HG03103 (cell line): ENCODE data around the gene HGS.

Experiments
- ATAC-seq: cut with Tn5 transposase; IDR thresholded peaks from one replicate; pipeline ENCODE4 v1.9.1; 2021; ENCODE audit warnings: low read depth; ENCODE audit not compliant: unreplicated experiment

Gene HGS

GRCh38 chr17:81703747-81704654, 20.2 kb downstream of the HGS start:
- no peak for ATAC-seq

DNA sequence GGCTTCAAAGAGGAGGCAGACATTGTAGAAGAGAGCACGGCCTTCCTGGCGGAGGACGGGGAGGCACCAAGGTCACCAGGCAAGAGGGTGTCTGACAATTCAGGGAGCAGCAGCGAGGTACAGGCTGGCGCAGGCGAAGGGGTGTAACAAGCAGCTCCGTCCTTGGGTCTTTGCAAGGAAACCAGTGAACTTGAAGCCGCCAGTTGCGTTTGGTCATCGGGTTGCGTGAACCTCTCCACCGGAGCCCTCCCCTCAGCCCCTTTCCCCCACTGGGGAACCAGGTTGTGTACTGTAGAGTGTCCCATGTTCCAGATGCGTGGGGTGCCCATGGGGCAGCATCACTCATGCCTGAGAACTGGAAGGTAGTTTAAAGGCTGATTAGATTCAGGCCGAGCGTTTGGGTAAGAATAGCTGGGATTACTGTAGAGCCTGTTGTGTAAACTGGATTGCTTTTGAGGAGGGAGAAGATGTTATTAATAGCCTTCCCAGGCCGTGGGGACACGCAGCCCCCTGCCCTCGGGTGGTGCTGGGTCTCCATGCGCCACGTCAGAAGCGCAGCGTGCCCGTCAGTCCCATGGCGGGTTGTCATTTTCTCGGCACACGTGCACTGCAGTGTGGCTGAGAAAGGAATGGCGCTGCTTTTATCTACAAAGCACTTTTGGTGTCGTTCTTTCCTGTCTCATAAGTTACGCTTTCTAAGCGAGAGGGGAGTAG, 21.9 kb downstream of the HGS start:
- no peak for ATAC-seq

GRCh38 chr17:81706232-81706611, 22.4 kb downstream of the HGS start:
- ATAC-seq, result no peak

DNA sequence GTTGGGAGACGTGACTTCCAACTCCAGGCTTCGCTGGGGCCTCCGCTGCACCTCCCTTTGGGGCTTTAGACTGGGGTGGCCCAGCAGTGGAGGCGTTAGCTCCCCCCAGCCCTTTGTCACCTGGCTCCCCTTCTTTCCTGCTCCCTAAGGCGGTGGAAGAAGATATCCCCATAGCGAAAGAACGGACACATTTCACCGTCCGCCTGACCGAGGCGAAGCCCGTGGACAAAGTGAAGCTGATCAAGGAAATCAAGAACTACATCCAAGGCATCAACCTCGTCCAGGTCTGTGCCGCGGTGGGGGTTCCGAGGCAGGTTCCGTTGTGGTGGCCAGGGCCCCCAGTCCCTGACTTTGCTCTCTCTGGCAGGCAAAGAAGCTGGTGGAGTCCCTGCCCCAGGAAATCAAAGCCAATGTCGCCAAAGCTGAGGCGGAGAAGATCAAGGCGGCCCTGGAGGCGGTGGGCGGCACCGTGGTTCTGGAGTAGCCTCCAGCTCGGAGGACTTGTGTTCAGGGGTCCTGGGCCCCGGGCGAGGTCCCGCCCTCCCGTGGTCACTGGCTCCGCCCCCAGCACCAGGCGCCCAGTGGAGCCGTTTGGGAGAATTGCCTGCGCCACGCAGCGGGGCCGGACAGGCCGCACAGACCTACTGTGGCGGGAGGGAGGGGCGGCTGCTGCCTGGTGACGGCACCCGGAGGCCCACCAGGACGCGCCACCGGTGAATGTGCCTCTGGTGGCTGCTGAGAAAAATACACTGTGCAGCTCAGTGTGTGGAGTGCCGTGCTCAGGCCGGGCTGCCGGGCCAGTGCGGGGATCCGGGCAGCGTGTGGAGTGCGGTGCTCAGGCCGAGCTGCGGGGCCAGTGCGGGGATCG, 23.2 kb downstream of the HGS start:
- ATAC-seq, result no peak

DNA sequence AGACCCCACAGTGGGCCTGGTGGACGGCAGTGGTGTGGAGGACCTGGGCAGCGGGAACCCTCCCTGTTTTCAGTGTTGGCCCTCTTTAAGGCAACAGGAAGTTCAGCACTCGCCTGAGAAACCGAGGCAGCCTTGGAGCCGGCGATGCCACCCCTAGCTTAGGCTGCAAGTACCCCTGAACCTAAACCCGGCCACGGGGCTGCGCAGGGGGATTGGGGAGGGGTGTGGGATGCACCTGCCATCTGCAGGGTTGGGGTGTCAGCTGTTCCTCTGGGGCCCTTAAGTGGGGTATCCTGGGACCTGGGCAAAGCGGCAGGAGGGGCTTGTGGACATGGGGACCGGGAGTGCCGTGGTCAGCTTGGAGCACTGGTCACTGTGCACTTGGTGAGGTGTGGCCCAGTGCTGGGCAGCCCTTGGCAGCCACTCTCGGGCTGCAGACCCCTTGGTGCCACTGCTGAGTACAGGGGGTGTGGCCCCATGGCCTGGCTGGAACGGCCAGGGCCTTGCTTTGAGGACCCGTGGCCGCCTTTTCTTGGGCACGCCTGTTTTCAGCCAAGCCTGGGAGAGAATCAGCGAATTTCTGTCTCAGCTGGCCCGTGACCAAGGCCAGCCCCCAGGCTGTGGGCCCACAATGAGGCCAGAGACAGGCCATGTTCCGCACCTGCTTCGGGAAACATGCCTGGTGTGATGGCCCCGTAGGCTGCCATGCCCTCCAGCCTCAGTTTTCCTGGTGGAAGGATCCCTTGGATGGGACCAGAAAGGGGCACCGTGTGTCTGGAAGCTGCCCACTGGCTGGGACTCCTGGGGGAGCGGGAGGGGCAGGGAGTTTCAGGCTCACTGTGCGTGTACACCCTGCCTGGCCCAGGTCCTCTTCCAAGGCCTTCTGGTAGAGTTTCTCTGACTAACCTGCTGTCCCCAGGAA, 24.2 kb downstream of the HGS start:
- no peak for ATAC-seq

DNA sequence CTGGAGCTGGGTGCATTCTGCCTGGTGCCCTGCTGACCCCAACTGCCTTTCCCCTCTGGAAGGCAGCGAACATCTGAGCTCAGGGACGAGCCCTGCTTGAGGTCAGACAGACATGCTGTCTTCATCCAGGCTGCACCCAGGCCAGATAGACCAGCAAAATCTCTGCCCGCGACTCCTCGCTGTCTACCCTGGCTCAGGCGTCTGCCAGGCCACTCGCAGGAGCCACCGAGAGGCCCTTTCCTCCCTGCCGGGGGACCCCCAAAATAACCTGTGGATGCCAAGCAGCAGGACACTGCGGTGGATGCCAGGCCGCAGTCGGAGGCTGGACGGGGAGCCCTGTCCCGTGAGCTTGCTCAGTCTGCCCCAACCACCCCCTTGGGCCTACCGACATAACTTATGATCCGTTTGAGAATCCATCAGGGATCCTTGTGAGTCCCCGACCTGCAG, 25.0 kb downstream of the HGS start:
- ATAC-seq, result no peak

DNA sequence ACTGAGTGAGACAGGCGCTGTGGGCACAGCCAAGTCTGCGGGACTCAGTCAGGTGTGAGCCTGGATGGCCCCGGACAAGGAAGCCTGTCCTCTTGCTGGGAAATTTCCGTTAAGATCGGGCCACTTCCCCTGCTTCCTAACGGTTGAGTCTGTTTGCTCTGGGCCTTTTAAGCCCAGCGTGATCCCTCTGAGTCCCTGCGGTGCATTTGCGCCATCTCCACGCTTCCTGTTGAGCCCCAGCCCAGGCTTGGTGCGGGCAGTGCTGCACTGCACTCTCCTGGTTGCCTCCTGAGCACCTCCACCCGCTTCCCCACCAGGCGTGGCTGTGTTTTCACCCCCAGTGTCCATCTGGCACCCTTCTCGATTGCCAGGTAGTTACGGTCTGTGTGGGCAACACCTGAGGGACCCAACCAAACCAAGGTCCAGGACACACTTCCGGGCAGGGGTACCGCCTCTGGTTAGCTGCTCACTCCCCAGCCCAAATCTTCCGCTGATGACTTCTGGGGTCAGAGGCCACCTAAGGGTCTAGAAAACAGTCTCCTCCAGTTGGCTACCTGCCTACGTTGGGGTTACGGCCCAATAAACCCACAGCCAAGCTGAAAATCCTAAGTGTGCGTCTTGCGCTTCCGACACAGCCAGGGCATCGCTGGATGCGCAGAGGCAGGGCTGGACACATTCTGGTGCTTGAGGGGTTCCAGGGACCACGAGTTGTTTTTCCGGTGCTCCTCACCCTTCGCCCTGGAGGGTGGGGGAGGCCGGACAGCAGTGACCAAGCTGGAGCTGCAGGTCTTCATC, 26.9 kb downstream of the HGS start:
- no peak for ATAC-seq

DNA sequence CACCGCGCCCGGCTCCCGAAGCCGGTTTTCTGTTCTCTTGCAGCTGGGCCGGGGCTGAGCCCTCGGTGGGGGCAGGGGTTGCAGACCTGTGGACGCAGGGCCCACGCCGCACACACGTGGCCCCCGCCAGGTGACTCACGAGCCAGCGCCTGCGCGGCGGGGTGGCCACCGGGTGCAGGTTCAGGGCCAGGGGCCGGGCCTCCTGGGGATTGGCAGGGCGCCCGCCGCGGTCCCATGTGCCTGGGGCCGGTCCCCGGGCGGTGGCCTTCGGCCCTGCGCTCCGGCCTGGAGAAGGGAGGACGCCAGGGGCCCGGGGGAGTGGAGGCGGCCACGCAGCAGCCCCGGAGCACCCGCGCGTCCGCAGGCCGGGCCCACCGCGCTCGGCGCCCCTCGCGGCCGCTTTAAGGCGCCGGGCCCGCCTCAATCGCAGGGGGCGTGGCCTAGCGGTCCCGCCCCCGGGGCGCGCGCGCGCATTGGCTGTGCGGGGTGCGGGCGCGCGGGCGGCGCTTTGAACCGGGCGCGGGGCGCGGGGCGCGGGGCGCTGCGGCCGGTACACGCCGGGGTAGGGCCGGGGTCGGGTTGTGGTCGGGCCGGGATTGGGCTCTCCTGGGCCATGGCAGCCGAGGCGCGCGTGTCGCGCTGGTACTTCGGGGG, 28.1 kb downstream of the HGS start, which contains the start of gene SLC25A10:
TSS of gene SLC25A10 (plus strand) at position 471 of the 654 bp plus-strand sequence. CDS start at position 614, 143 bp downstream.
- peak; percentile 60 for ATAC-seq

- no peak for ATAC-seq
These were observed 28.7 kb downstream of the HGS start for GRCh38 chr17:81712468-81713003.

- no peak for ATAC-seq
These were observed 29.3 kb downstream of the HGS start for GRCh38 chr17:81713004-81713555.

DNA sequence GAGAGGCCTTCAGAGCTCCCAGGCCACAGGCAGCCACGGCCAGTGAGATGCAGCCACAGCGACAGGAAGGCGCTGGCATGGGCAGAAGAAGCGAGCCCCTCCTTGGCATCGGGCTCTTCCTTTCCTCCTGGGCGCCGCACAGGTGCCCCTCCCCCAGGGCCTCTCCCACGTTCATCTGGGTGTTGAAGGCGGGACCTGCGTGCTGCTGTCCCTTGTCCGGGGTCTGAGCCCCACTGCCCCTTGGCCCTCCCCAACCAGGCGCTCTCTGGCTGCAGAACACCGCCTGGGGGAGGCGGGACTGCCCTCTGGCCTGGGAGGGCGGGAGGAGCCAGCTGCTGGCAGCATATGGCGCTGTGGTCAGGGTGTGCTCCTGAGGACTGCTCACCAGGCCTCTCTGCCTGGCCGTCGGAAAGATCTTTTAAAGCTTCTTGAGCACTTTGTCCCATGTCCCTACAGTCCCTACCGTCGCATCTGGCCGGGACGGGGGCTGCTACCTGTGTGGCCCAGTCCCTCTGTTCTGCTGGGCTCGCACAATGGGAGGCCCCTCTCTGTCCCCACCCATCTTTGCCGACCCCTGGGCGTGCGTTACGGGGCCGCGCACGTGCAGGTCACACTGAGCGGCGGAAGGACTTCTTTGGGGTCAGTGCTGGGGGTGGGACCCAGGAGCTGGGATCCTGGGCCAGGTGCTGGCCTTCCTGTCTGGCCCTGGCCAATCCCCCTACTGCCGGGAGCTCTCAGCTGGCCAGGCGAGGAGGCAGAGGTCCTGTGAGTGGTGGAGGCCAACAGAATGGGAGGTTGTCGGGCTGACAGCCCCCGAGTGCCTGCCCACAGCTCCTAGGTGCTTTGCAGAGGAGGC, 30.0 kb downstream of the HGS start:
- ATAC-seq, result no peak

- ATAC-seq, result no peak
These were observed 30.7 kb downstream of the HGS start for GRCh38 chr17:81714412-81715106.

DNA sequence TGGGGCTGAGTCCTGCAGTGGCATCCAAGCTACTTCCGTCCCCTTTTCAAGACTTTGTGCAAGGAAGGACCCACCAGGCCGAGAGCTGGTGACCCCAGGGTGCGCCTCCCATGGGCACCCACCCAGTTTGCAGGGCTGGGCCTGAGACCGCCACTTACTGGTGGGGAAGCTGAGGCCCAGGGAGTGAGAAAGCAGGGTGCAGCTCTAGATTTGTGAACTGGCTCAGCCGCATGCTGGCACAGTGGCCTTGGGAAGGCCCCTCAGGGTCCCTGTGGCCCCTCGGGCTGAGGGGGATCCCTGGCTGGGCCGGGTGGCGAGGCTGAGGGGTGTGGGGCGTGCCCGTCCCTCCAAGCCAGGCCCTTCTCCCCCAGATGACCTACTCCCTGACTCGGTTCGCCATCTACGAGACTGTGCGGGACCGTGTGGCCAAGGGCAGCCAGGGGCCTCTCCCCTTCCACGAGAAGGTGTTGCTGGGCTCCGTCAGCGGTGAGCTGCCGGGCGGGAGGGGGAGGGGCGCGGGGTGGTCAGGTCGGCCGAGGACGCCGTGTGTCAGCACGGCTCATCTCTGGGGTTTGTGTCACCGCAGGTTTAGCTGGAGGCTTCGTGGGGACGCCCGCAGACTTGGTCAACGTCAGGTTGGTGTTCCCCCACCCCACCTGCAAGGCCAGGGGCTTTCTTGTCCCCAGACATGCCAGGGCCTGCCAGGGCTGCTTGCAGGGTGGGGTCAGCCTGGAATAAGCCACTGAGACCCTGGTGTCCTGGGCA, 31.5 kb downstream of the HGS start:
- no peak for ATAC-seq

DNA sequence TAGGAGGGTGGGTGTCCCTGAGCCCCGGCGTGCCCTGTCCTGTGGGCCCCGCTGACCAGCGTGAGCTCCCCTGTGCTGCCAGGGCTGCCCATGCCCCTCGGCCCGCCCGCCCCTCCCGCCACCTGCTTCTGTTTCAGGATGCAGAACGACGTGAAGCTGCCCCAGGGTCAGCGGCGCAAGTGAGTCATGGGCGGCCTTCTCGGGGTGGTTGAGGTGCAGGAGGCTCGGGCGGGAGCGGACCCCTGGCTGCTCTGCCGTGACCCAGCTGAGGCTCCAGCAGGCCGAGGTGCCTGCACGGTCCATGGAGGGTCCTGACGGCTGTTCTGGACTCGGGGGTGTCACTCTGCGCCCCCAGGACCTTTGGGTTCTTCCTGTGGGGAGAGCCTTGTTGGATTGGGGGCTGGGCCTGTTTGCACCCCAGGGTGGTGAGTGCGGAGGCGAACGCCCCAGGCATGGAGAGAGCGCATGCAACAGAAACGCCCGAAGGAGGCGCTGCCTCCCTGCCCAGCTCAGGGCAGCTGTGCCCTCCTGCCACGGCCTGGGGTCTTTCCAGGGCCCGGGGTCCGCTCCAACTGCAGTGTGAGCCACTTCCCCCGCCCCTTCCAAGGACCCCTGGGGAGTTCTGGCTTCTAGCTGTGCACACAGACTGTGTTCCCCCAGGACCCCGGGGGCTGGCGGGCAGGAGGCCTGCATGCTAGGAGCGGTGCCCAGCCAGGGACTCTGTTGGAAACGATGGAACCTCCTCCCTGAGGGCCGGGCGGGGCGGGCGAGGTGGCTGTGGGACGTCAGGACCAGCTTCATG, 32.3 kb downstream of the HGS start:
- ATAC-seq, result no peak

DNA sequence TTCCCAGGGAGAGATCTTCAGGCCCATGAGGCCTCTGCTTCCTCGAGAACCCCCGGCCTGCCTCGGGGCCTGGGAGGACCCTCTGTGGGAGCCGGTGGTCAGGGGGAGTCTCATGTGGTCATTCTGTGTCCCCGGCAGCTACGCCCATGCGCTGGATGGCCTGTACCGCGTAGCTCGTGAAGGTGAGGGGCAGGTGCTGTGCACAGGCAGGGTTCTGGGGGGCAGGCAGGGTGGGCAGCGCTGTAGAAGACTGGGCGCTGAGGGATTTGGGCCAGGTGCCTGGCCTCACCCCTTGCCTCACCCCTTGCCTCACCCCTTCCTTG, 32.8 kb downstream of the HGS start:
- ATAC-seq, result no peak
